GM12865 (cell line): ENCODE measurements around the gene CAMKK1.
A peak's percentile ranks its signal among the peaks of the same experiment; 100 is the strongest.

Experiments
- DNase-seq: peaks from one replicate; pipeline ENCODE4 v3.0.0; 2010; ENCODE audit warnings: low read depth
- H3K4me3 ChIP-seq: 2 replicates; pipeline ENCODE4 v1.5.1; 2011; ENCODE audit warnings: mild to moderate bottlenecking, low read depth, low read length, control low read depth
- TF ChIP-seq, protein P1 (sequence below): IDR thresholded peaks from 2 replicates; pipeline ENCODE4 v1.5.1; 2011; ENCODE audit warnings: low read length, control low read depth, low read depth, inconsistent platforms; ENCODE audit not compliant: insufficient read depth; ENCODE audit errors: missing control alignments

The CAMKK1 gene

DNA sequence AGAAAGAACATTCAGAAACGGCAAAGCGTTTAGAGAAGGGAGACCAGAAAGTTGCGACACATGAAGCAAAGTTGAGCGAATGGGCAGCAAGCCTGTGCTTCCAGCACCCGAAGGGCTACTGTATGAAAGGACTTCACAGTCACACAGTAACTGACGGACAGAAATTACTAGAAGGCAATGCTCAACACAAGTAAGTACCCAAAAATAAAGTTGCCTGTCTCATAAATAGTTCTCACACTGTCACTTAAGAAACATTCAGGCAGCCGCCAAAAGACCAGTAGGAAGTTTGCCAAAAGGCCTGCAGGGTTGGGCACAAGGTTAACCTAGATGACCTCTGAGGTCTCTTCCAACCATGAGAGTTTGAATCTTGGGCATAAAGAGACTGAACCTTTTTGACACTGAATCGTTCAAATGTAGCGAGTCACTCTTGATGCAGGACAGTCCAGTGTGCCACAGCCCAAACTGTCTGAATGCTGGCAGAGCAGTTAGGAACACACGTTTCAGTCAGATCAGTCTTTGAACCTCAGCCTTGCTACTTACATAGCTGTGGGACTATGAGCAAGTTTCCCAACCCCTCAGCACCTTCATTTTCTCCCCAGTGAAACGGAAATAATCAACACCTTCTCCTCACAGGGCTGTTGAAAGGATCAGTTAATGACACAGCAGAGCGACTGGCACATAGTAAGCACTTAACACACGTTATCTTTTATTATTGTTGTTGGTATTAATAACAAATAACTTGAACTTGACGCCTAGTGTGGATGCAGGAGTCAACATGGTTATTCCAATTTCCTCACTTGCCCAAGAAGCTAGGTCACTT lies 57.2 kb downstream of the CAMKK1 start:
- H3K4me3 ChIP-seq = no peak overlapping the region
- TF ChIP-seq, protein P1, sequence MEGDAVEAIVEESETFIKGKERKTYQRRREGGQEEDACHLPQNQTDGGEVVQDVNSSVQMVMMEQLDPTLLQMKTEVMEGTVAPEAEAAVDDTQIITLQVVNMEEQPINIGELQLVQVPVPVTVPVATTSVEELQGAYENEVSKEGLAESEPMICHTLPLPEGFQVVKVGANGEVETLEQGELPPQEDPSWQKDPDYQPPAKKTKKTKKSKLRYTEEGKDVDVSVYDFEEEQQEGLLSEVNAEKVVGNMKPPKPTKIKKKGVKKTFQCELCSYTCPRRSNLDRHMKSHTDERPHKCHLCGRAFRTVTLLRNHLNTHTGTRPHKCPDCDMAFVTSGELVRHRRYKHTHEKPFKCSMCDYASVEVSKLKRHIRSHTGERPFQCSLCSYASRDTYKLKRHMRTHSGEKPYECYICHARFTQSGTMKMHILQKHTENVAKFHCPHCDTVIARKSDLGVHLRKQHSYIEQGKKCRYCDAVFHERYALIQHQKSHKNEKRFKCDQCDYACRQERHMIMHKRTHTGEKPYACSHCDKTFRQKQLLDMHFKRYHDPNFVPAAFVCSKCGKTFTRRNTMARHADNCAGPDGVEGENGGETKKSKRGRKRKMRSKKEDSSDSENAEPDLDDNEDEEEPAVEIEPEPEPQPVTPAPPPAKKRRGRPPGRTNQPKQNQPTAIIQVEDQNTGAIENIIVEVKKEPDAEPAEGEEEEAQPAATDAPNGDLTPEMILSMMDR = no peak
- DNase-seq = no peak

DNA sequence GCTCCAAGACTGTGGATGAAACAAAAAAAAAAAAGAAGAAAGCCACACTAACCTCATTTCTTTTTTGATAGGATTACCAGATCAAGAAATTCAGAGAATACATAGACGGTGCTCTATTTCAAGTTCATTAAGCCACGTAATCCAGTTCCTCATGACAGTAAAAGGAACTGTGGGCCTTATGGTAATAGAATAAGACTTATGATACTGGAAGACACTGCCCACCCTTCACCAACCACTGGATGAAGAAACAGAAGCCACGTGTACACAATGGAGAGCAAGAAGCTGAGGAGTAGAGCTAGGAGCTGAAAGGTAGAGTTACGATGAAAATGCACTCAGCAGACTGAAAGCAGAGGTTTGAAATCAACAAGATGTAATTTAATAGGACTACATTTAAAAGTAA lies 58.0 kb downstream of the CAMKK1 start:
- TF ChIP-seq, protein P1 = no peak
- H3K4me3 ChIP-seq = no peak overlapping the region
- no peak for DNase-seq

DNA sequence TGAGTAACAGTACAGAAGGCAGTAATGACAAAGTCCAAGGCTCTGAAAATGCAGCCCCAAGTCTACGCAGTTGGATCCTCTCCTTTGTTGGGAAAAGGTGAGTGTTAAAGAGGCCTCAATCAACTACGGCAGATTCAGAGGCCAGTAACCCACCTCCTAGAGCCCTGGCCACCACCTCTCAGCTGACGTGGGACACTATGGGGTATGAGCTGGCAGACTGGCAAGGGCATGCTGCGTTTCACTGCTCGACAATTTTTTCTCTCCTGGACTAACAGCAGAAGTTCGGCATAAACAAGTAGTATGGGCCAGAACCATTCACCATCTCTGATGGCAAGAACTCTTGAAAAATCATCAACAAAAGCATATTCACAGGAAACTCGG lies 64.0 kb downstream of the CAMKK1 start:
- H3K4me3 ChIP-seq = no peak overlapping the region
- TF ChIP-seq, protein P1 = no peak
- no peak for DNase-seq

DNA sequence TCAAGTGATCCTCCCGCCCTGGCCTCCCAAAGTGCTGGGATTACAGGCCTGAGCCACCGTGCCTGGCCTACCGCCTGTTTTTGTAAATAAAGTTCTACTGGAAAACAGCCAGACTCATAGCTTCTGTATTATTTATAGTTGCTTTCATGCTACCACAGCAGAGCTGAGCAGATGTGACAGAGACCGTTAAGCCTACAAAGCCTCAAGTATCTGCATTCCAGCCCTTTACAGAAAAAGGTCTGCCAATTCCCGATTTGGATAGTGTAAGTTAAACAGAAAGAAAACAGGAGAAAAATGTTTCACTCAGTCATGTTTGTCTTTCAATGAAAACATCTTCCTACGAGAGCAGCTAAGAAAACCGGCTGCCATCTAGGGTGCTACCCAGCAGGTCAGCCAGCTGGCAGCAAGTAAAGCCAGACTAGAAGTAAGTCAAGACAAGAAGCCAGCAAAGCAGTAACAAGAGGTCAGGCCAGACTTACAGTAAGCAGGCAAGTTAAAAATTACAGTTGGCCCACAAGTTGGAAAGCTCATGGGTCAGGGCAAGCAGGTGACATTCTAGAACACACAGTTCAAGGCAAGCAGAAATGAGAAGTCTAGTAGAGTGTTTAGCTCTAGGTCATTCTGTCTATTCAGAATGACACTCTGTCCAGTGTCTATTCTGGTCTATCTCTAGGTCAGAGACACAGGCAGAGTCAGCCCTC lies 64.6 kb downstream of the CAMKK1 start:
- TF ChIP-seq, protein P1 = no peak
- DNase-seq = no peak
- no peak overlapping the region for H3K4me3 ChIP-seq

DNA sequence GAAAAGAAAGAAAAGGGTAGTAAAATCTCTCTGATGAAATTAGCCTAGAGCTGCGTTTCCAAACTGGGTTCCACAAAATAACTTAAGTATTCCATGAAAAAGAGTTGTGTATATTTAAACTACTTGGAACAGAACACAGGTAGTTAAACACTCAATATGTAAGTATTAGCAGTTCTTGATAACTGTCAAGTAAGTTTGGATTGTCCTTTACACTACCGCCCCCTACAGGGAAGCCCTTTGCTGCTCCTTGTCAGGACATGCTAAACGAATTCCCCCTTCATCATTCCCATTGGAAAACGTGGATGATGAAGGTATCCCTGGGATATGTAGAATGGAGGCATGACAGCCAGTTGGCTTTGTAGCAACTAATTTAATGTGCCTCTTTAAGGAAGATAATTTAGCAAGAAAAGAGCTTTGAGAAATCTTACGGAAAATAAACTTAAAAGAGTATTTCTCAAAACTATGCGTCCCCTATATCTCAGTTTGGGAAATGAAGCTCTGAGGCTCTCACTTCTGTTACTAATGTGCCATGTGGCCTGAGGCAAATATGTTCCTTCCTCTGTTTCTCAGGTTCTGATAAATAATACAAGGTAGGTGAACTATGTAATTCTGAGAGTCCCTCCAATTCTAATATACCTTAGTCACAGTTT lies 65.6 kb downstream of the CAMKK1 start:
- no peak overlapping the region for H3K4me3 ChIP-seq
- TF ChIP-seq, protein P1 = peak; percentile 86
- peak; percentile 80 for DNase-seq

DNA sequence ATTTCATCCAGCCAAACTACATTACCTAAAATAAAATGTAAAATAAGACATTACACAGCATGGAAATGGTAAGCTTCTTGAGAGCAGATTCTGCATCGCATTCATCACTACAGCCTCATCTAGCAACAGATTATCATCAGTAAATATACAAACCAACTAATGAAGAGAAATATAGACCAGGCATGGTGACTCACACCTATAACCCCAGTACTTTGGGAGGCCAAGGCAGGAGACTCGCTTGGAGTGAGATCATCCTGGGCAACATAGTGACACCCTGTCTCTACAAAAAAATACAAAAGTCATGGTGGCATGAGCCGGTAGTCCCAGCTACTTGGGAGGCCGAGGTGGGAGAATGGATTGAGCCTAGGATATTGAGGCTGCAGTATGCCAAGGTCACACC lies 66.7 kb downstream of the CAMKK1 start:
- TF ChIP-seq, protein P1 = no peak
- no peak overlapping the region for H3K4me3 ChIP-seq
- no peak for DNase-seq
